Measurements from ENCODE around the gene GUCY1B1. TPM values are rescaled to one million over a fixed set of nuclear protein-coding genes. Genes with fewer than 3 reads are reported as not detected.
A peak's percentile ranks its signal among the peaks of the same experiment; 100 is the strongest.

The GUCY1B1 gene
- total RNA-seq, 4 donors from 2014 or later: 5.8 to 35.5 (median 8.3) TPM

GRCh38 chr4:155759372-155760252 is 791 bp downstream of the GUCY1B1 start:
- TF ChIP-seq, protein P1, sequence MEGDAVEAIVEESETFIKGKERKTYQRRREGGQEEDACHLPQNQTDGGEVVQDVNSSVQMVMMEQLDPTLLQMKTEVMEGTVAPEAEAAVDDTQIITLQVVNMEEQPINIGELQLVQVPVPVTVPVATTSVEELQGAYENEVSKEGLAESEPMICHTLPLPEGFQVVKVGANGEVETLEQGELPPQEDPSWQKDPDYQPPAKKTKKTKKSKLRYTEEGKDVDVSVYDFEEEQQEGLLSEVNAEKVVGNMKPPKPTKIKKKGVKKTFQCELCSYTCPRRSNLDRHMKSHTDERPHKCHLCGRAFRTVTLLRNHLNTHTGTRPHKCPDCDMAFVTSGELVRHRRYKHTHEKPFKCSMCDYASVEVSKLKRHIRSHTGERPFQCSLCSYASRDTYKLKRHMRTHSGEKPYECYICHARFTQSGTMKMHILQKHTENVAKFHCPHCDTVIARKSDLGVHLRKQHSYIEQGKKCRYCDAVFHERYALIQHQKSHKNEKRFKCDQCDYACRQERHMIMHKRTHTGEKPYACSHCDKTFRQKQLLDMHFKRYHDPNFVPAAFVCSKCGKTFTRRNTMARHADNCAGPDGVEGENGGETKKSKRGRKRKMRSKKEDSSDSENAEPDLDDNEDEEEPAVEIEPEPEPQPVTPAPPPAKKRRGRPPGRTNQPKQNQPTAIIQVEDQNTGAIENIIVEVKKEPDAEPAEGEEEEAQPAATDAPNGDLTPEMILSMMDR (IDR thresholded peaks at IDR 0.05): no peak
- DNase-seq (ENCODE audit: low spot score) (peak; percentile 22), ATAC-seq (ENCODE audit: low FRiP score) (peak; percentile 57)

GRCh38 chr4:155761047-155761446 is 2.2 kb downstream of the GUCY1B1 start:
- ATAC-seq (ENCODE audit: low FRiP score) (no peak), DNase-seq (ENCODE audit: low spot score) (no peak)
- TF ChIP-seq, protein P1 (IDR thresholded peaks at IDR 0.05): no peak

DNA sequence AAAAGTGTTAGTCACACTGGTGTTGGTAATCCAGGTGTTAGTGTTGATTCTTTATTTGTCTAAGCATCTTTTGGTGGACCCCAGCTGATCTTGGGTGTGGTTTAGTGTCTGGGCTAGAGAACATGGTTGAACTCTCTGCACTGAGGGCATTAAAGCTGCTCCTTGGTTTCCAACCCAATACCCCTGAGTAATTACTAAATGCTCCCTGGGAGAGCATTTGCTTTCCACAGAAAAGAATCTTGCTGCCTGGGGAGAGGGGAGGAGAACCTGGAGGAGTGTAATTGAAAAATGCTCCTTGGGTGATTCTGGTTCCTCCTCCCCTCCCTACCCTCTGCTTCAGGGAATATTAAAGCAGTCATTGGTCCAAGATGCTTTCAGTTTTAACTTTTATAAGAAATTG is 3.1 kb downstream of the GUCY1B1 start:
- ATAC-seq (ENCODE audit: low FRiP score) (no peak), DNase-seq (ENCODE audit: low spot score) (no peak)
- TF ChIP-seq, protein P1 (IDR thresholded peaks at IDR 0.05): no peak

GRCh38 chr4:155762334-155762733 is 3.5 kb downstream of the GUCY1B1 start:
- ATAC-seq (ENCODE audit: low FRiP score): no peak
- TF ChIP-seq, protein P1 (IDR thresholded peaks at IDR 0.05): no peak
- DNase-seq (ENCODE audit: low spot score): no peak

DNA sequence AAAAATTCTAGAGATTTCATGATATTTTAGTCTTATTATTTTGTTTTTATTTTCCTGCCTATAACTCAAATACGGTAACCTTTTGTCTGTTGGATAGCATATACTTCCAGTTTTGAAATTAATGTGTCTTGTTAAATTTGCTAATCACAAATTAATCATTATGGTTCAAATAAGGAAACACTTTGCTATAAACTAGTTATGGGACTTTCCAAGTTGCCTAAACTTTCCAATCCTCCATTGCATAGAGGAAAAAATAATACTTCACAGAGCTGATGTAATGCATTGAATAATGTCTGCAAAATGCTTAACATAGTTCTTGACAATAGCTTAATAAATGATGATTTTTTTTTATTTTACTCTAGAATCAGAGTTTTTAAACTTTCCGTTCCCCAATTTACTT is 4.7 kb downstream of the GUCY1B1 start:
- TF ChIP-seq, protein P1 (IDR thresholded peaks at IDR 0.05): no peak
- DNase-seq (ENCODE audit: low spot score): no peak
- no peak for ATAC-seq (ENCODE audit: low FRiP score)

DNA sequence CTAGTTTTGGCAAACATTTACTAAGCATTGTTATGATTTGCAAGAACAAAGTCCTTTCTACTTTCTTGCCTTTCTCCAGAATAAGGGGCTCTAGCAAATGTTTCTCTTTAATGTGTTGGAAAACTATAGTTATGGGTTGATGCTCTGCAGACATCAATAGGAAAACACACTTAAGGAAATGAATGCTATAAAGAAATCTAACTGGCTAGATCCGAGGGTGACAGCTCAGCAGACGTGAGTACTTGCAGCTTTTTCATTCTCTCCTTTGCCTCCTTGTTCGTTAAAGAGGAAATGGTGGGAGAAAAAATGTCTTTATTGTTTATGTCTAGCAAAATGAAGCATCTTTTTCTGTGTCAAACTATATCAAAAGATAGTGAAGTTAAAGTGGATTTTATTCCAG is 6.3 kb downstream of the GUCY1B1 start:
- no peak for ATAC-seq (ENCODE audit: low FRiP score)
- DNase-seq (ENCODE audit: low spot score): no peak
- TF ChIP-seq, protein P1 (IDR thresholded peaks at IDR 0.05): no peak

GRCh38 chr4:155766622-155767021 is 7.8 kb downstream of the GUCY1B1 start:
- no peak for DNase-seq (ENCODE audit: low spot score)
- no peak for ATAC-seq (ENCODE audit: low FRiP score)
- TF ChIP-seq, protein P1 (IDR thresholded peaks at IDR 0.05): no peak
